SK-N-SH (cell line): Measurements from ENCODE around the gene SURF1. TPM values are rescaled to one million over a fixed set of nuclear protein-coding genes. Genes with fewer than 3 reads are reported as not detected.

Experiments
- CTCF ChIA-PET: fragments of 300-600, 350-600 bp; formaldehyde crosslinking; extraction: SDS; loops from one replicate; lab custom pipeline; 2021; lab: Yijun Ruan, JAX
- POLR2A ChIA-PET: fragments of 350-600 bp; sonication (Branson Sonifier 250); formaldehyde crosslinking; extraction: SDS; loops from one replicate; lab custom pipeline; 2020; ENCODE audit warnings: antibody characterized with exemption, inconsistent platforms; lab: Yijun Ruan, JAX
- DNase-seq: peaks from one replicate; pipeline ENCODE4 v3.0.0; 2012
- H2AFZ ChIP-seq: fragments of 200-600 bp; sonication (generic); 2 replicates; pipeline ENCODE4 v1.8.1; 2016; ENCODE audit warnings: antibody characterized with exemption, mild to moderate bottlenecking, low read depth
- H3F3A ChIP-seq: fragments of 200-600 bp; sonication (generic); replicated peaks from 2 replicates; pipeline ENCODE3; 2016; ENCODE audit warnings: antibody characterized with exemption, mild to moderate bottlenecking; ENCODE audit not compliant: insufficient read depth
- H3K27ac ChIP-seq, 2 experiments: fragments of 200-500 bp in 1 of 2; fragments of 200-600 bp in 1 of 2; sonication (Bioruptor generic) in 1 of 2; sonication (generic), shearing (Covaris generic) in 1 of 2; 2 replicates each; pipeline versions ENCODE4 v1.5.1 to v1.6.1; 2014 to 2016; ENCODE audit warnings: low read depth in 2 of 2, inconsistent platforms in 1 of 2, low read length in 1 of 2, mild to moderate bottlenecking in 1 of 2, mixed read lengths in 1 of 2
- H3K27me3 ChIP-seq: fragments of 200-600 bp; sonication (generic), shearing (Covaris generic); 2 replicates; pipeline ENCODE4 v1.6.1; 2016; ENCODE audit warnings: mixed run types; ENCODE audit not compliant: insufficient read depth
- H3K36me3 ChIP-seq, 2 experiments: fragments of 200-500 bp in 1 of 2; fragments of 200-600 bp in 1 of 2; sonication (Bioruptor generic) in 1 of 2; sonication (generic) in 1 of 2; replicated peaks in 1 of 2; 2 replicates each; pipeline versions ENCODE3 to v1.5.1; 2014 to 2016; ENCODE audit warnings: low read length in 1 of 2, mild to moderate bottlenecking in 1 of 2; ENCODE audit not compliant: insufficient read depth in 2 of 2, control insufficient read depth in 1 of 2
- H3K4me1 ChIP-seq, 2 experiments: fragments of 200-500 bp in 1 of 2; fragments of 200-600 bp in 1 of 2; sonication (Bioruptor generic) in 1 of 2; sonication (generic), shearing (Covaris generic) in 1 of 2; 2 replicates each; pipeline versions ENCODE4 v1.5.1 to v1.6.1; 2014 to 2016; ENCODE audit warnings: low read depth in 1 of 2, low read length in 1 of 2, mixed run types in 1 of 2; ENCODE audit not compliant: insufficient read depth in 2 of 2, control insufficient read depth in 1 of 2
- H3K4me2 ChIP-seq: fragments of 200-600 bp; sonication (generic), shearing (Covaris generic); 2 replicates; pipeline ENCODE4 v1.6.1; 2017; ENCODE audit warnings: mixed run types
- H3K4me3 ChIP-seq, 2 experiments: fragments of 200-500 bp in 1 of 2; fragments of 200-600 bp in 1 of 2; sonication (Bioruptor generic) in 1 of 2; sonication (generic), shearing (Covaris generic) in 1 of 2; 2 replicates each; pipeline versions ENCODE4 v1.5.1 to v1.8.1; 2014 to 2016; ENCODE audit warnings: low read depth in 2 of 2, inconsistent platforms in 1 of 2, low read length in 1 of 2, mild to moderate bottlenecking in 1 of 2, mixed read lengths in 1 of 2, moderate library complexity in 1 of 2
- H3K79me2 ChIP-seq: fragments of 200-600 bp; sonication (generic); 2 replicates; pipeline ENCODE4 v1.8.1; 2017; ENCODE audit warnings: mild to moderate bottlenecking; ENCODE audit not compliant: insufficient read depth
- H3K9ac ChIP-seq: fragments of 200-600 bp; sonication (generic); 2 replicates; pipeline ENCODE4 v1.6.1; 2017; ENCODE audit warnings: mixed run types
- H3K9me2 ChIP-seq: fragments of 200-600 bp; sonication (generic); 2 replicates; pipeline ENCODE4 v1.6.1; 2017; ENCODE audit warnings: mixed run types
- H3K9me3 ChIP-seq: fragments of 200-600 bp; sonication (generic); 2 replicates; pipeline ENCODE4 v1.6.1; 2017; ENCODE audit warnings: mixed run types, mild to moderate bottlenecking, moderate library complexity
- H4K20me1 ChIP-seq: fragments of 200-600 bp; sonication (generic); 2 replicates; pipeline ENCODE4 v1.6.1; 2017; ENCODE audit warnings: mild to moderate bottlenecking, mixed run types; ENCODE audit not compliant: insufficient read depth
- CHD2 ChIP-seq: fragments of 150-350 bp; IDR thresholded peaks from 2 replicates; pipeline ENCODE4 v1.6.1; 2018; ENCODE audit warnings: low read length; ENCODE audit not compliant: partially characterized antibody
- ELF1 ChIP-seq: IDR thresholded peaks from 2 replicates; pipeline ENCODE4 v1.4.0; 2012
- EP300 ChIP-seq, 2 experiments: IDR thresholded peaks; 2 replicates each; pipeline versions ENCODE4 v1.4.0 to v1.6.1; 2012; ENCODE audit warnings: borderline replicate concordance in 1 of 2, low read depth in 1 of 2, low read length in 1 of 2
- FOSL2 ChIP-seq: IDR thresholded peaks from 2 replicates; pipeline ENCODE4 v1.4.0; 2012; ENCODE audit warnings: low read depth, mild to moderate bottlenecking, moderate library complexity, borderline replicate concordance
- FOXJ3 ChIP-seq: sonication (generic); formaldehyde crosslinking; IDR thresholded peaks from 2 replicates; pipeline ENCODE4 v1.5.1; 2020; ENCODE audit warnings: mild to moderate bottlenecking, missing genetic modification reagents
- FOXM1 ChIP-seq: IDR thresholded peaks from 2 replicates; pipeline ENCODE4 v1.4.0; 2012; ENCODE audit warnings: low read depth, mild to moderate bottlenecking
- GABPA ChIP-seq: IDR thresholded peaks from 2 replicates; pipeline ENCODE4 v1.4.0; 2012; ENCODE audit warnings: low read depth, mild to moderate bottlenecking
- GATA2 ChIP-seq: sonication (generic); formaldehyde crosslinking; IDR thresholded peaks from 2 replicates; pipeline ENCODE4 v1.5.0; 2020; ENCODE audit warnings: mild to moderate bottlenecking, missing genetic modification reagents
- IRF3 ChIP-seq: fragments of 150-350 bp; IDR thresholded peaks from 2 replicates; pipeline ENCODE4 v1.6.1; 2016; ENCODE audit warnings: mild to moderate bottlenecking, low read depth, low read length
- MEF2A ChIP-seq: IDR thresholded peaks from 2 replicates; pipeline ENCODE4 v1.4.0; 2012; ENCODE audit warnings: low read depth, borderline replicate concordance
- MXI1 ChIP-seq: IDR thresholded peaks from 2 replicates; pipeline ENCODE4 v1.6.1; 2012; ENCODE audit warnings: mild to moderate bottlenecking, low read depth, low read length, improper control_type of control experiment
- NFIC ChIP-seq: IDR thresholded peaks from 2 replicates; pipeline ENCODE4 v1.4.0; 2012; ENCODE audit warnings: borderline replicate concordance
- NRF1 ChIP-seq: IDR thresholded peaks from 2 replicates; pipeline ENCODE4 v1.6.1; 2012; ENCODE audit warnings: low read depth, mild to moderate bottlenecking, low read length
- POLR2AphosphoS5 ChIP-seq: IDR thresholded peaks from 2 replicates; pipeline ENCODE4 v1.6.1; 2012; ENCODE audit warnings: low read depth, low read length
- RAD21 ChIP-seq: IDR thresholded peaks from 2 replicates; pipeline ENCODE4 v1.6.1; 2012; ENCODE audit warnings: mild to moderate bottlenecking, low read length
- RCOR1 ChIP-seq: fragments of 150-350 bp; IDR thresholded peaks from 2 replicates; pipeline ENCODE4 v1.6.1; 2017; ENCODE audit warnings: antibody characterized with exemption, low read length
- SIN3A ChIP-seq: IDR thresholded peaks from 2 replicates; pipeline ENCODE4 v1.6.1; 2012; ENCODE audit warnings: low read depth, mild to moderate bottlenecking, low read length, moderate library complexity, borderline replicate concordance
- TEAD4 ChIP-seq: IDR thresholded peaks from 2 replicates; pipeline ENCODE4 v1.4.0; 2012; ENCODE audit warnings: mild to moderate bottlenecking, borderline replicate concordance; ENCODE audit not compliant: insufficient read depth
- YY1 ChIP-seq: IDR thresholded peaks from 2 replicates; pipeline ENCODE4 v1.4.0; 2012; ENCODE audit warnings: low read depth, mild to moderate bottlenecking
- ZBTB33 ChIP-seq: IDR thresholded peaks from 2 replicates; pipeline ENCODE4 v1.4.0; 2012; ENCODE audit warnings: low read depth, borderline replicate concordance
- WGBS: methylation state at CpG from one replicate; pipeline ENCODE4 v1.1.6; 2017; ENCODE audit warnings: low lambda C conversion rate; 5-methylcytosine and 5-hydroxymethylcytosine counted together
- polyA plus RNA-seq, 3 experiments: library from polyadenylated mRNA; depleted of rRNA; stranded (reverse); fragments of >200 nt; gene quantifications; 2 replicates each; pipeline ENCODE4 v1.2.3, GENCODE V29; 2012

The SURF1 gene
- polyA plus RNA-seq, 1 of the 3 experiments (the other 2 are of a cell fraction) = 103 TPM

- Histone ChIP-seq H3K4me3 (no peak overlapping the region), H3K9me2 (no peaks in the 10 kb centered on the region), H3K9me3 (no peaks in the 10 kb centered on the region), H3K4me1 (peaks cover 0 to 4% of the 10 kb centered on the region in 2 experiments; a peak in 1 of 4 replicates), H3K27ac (no peak overlapping the region), H2AFZ (no peak overlapping the region)
- CTCF ChIA-PET = interaction anchor here (1.8 to 2.6 kb wide), 2 partner anchors 11 to 154 kb away, joined by 5 to 13 read pairs; no protein-coding TSS in a partner anchor
- TF ChIP-seq RAD21 = no peak
- no peak for TF ChIP-seq NRF1
- no peak for TF ChIP-seq SIN3A
- no peak for TF ChIP-seq YY1
- no peak for TF ChIP-seq GABPA
- no peak for TF ChIP-seq IRF3
- no peak for TF ChIP-seq POLR2AphosphoS5
- no peak for TF ChIP-seq CHD2
- TF ChIP-seq ZBTB33 = no peak
- TF ChIP-seq NFIC = no peak
- TF ChIP-seq TEAD4 = no peak
- no peak for TF ChIP-seq EP300 (IDR thresholded peaks at IDR 0.05; ENCODE audit: borderline replicate concordance in 1 of 2, low read depth in 1 of 2, low read length in 1 of 2)
- TF ChIP-seq GATA2 (CRISPR knock-in tag) = no peak
- TF ChIP-seq MEF2A = no peak
- TF ChIP-seq FOXJ3 (CRISPR knock-in tag) = no peak
- no peak for TF ChIP-seq RCOR1
- no peak for TF ChIP-seq FOSL2
- TF ChIP-seq FOXM1 = no peak
- TF ChIP-seq MXI1 = no peak
- no peak for TF ChIP-seq ELF1
- TF ChIP-seq, all 33 proteins: peak for 0
- POLR2A ChIA-PET = interaction anchor here (1.2 kb wide), 1 partner anchor 8 kb away, joined by 4 read pairs; the partner anchor contains the start of genes MED22 and RPL7A
- DNase-seq = no peak
- H3K9ac ChIP-seq = no peak overlapping the region
- 88% methylated on average over 3 of the region's 3 CpGs for WGBS
- H3K4me2 ChIP-seq = no peak overlapping the region
- no peaks in the 10 kb centered on the region for H3K27me3 ChIP-seq
- H3K36me3 ChIP-seq = peaks cover 20 to 60% of the 10 kb centered on the region in 2 experiments
- peaks cover 6% of the 10 kb centered on the region for H3F3A ChIP-seq
- H4K20me1 ChIP-seq = no peaks in the 10 kb centered on the region
- peaks cover 7% of the 10 kb centered on the region for H3K79me2 ChIP-seq
Measured at GRCh38 chr9:133340256-133340655, 16.0 kb downstream of the SURF1 start.
